ENCODE measurements around the gene BOC. TPM values are rescaled to one million over a fixed set of nuclear protein-coding genes. Genes with fewer than 3 reads are reported as not detected.

BOC gene
- total RNA-seq, 1 donor from 2014 or later = 0.33 TPM

DNA sequence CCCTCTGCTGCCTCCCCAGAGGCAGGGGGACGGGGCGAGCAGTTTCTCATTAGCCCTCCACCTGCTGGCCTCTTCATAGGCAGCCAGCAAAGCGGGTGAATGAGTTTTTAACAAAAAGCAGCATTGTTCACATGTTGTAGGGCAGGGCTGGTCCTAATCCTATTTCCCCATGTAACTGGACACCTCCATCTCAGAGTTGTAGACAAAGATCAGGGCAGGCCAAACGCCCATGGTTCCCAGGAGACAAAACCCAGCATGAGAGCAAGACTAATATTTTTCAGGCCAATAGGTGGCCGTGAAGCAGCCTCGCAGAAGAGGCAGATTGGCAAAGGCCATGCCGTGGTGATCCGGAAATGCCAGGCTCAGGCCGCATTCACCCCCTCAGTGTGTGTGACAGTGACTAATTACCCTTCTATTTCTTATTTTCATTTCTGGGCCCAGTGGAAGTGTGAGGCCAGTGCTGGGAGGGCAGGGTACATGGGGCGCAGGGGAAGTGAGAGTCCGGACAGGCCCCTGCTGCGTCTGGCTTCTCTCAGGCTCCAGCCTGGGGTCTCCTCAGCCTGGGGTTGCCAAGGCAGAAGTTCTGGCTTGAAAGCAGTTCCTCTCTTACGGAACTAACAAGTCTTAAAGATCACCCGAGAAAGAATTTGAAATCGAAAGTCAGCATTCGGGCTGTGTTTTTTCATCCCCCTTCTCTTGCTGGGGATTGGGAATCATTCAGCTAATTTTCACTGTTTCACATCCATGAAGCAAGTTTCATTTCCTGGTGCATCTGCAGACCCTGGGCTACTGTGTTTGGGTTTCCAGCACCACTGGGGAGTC, 64.8 kb downstream of the BOC start:
- ATAC-seq (ENCODE audit: low read depth) (peak; percentile 79), DNase-seq (peak; percentile 32)
- peak overlapping the region; percentile 83 for H3K27ac Mint-ChIP-seq
- no peaks in the 10 kb centered on the region for H3K36me3 Mint-ChIP-seq (ENCODE audit: low read depth)
- ChIA-PET CTCF (interaction anchor here (1.3 to 2.7 kb wide), 2 partner anchors 12 to 541 kb away, joined by 3 to 17 read pairs; no protein-coding TSS in a partner anchor), POLR2A (no interaction called here)
- peak overlapping the region; percentile 83 for H3K4me3 Mint-ChIP-seq
- H3K9me3 Mint-ChIP-seq = no peaks in the 10 kb centered on the region
- TF ChIP-seq, protein P1, sequence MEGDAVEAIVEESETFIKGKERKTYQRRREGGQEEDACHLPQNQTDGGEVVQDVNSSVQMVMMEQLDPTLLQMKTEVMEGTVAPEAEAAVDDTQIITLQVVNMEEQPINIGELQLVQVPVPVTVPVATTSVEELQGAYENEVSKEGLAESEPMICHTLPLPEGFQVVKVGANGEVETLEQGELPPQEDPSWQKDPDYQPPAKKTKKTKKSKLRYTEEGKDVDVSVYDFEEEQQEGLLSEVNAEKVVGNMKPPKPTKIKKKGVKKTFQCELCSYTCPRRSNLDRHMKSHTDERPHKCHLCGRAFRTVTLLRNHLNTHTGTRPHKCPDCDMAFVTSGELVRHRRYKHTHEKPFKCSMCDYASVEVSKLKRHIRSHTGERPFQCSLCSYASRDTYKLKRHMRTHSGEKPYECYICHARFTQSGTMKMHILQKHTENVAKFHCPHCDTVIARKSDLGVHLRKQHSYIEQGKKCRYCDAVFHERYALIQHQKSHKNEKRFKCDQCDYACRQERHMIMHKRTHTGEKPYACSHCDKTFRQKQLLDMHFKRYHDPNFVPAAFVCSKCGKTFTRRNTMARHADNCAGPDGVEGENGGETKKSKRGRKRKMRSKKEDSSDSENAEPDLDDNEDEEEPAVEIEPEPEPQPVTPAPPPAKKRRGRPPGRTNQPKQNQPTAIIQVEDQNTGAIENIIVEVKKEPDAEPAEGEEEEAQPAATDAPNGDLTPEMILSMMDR (IDR thresholded peaks at IDR 0.05) = no peak
- intact Hi-C loops (cut with micrococcal nuclease) = no loop called here
- peaks cover 32% of the 10 kb centered on the region for H3K4me1 Mint-ChIP-seq
- H3K27me3 Mint-ChIP-seq = no peaks in the 10 kb centered on the region

DNA sequence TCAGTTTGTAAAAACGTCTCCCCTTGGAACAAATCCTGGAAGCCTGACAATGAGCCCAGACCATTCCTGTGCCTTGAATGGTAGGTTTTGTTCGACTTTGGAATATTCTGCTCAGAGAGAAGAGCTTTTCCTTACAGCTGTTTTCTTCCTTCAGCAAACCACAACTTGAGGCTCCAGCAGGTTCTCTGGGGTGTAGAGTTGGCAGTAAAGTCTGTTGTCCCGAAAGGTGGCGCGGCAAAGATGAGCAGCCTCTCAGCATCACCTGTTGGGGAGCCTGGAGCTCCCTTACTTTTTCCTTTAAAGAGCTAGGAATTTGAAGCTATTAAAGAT, 65.4 kb downstream of the BOC start:
- H3K4me1 Mint-ChIP-seq = peaks cover 32% of the 10 kb centered on the region
- H3K27me3 Mint-ChIP-seq = no peaks in the 10 kb centered on the region
- H3K36me3 Mint-ChIP-seq (ENCODE audit: low read depth) = no peaks in the 10 kb centered on the region
- TF ChIP-seq, protein P1 (IDR thresholded peaks at IDR 0.05) = no peak
- peak overlapping the region; percentile 83 for H3K27ac Mint-ChIP-seq
- no peaks in the 10 kb centered on the region for H3K9me3 Mint-ChIP-seq
- intact Hi-C loops (cut with micrococcal nuclease) = no loop called here
- ATAC-seq (ENCODE audit: low read depth) (no peak), DNase-seq (no peak)
- peak overlapping the region; percentile 83 for H3K4me3 Mint-ChIP-seq
- ChIA-PET POLR2A (no interaction called here), CTCF (interaction anchor here (1.3 to 2.7 kb wide), 2 partner anchors 12 to 542 kb away, joined by 3 to 17 read pairs; no protein-coding TSS in a partner anchor)

DNA sequence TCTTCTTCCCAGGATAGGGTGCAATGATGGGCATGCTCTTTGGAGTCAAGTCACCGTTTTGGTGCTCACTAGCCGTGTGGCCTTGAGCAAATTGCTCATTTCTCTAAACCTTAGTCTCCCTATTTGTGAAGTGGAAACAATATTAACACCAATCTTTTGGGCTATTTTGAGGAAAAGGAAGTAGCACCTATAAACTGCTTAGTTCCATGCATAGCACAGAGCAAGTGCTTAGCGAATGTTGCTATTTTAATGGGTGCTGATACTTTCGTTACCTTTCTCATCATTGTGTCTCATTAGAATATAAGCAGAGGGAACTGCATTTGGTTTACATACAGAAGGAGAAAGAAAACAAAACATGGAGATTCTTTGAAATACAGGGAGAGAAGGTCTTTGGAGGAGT, 66.1 kb downstream of the BOC start:
- intact Hi-C loops (cut with micrococcal nuclease) = no loop called here
- ATAC-seq (ENCODE audit: low read depth) (peak; percentile 18), DNase-seq (no peak)
- ChIA-PET CTCF (interaction anchor here (1.3 to 2.7 kb wide), 2 partner anchors 11 to 543 kb away, joined by 3 to 17 read pairs; no protein-coding TSS in a partner anchor), POLR2A (no interaction called here)
- H3K36me3 Mint-ChIP-seq (ENCODE audit: low read depth) = no peaks in the 10 kb centered on the region
- H3K4me1 Mint-ChIP-seq = peaks cover 32% of the 10 kb centered on the region
- no peaks in the 10 kb centered on the region for H3K27me3 Mint-ChIP-seq
- no peaks in the 10 kb centered on the region for H3K9me3 Mint-ChIP-seq
- TF ChIP-seq, protein P1 (IDR thresholded peaks at IDR 0.05) = no peak
- H3K4me3 Mint-ChIP-seq = no peak overlapping the region
- H3K27ac Mint-ChIP-seq = peak overlapping the region; percentile 22

DNA sequence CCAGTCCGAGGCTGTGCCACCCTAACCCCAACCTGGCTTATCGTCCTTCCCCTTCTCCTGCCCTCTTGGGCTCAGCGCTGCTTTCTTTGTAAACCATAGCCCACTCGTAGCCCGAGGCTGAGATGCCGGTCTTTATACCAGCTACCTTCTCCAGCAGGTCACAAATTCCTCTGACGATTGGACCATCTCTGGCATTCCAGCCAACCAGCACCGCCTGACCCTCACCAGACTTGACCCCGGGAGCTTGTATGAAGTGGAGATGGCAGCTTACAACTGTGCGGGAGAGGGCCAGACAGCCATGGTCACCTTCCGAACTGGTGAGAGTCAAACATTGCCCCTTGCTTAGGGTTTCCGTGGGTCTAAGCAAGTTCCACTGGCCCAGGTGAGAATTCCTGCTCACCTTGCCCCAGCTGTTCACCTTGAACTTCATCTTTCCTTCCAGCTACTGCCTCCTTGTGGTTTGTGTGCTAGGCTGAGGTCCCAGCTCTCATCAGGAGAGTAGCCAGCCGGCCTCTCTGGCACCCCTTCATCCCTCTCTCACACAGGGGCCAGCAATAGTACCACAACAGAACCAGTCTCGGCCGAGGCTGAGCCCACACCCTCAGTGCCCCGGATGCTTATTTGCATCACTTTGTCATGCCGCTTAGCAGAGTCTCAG, 66.7 kb downstream of the BOC start:
- intact Hi-C loops (cut with micrococcal nuclease) = no loop called here
- ATAC-seq (ENCODE audit: low read depth) (no peak), DNase-seq (no peak)
- peak overlapping the region; percentile 3 for H3K4me3 Mint-ChIP-seq
- no peaks in the 10 kb centered on the region for H3K36me3 Mint-ChIP-seq (ENCODE audit: low read depth)
- H3K27ac Mint-ChIP-seq = peak overlapping the region; percentile 51
- peaks cover 32% of the 10 kb centered on the region for H3K4me1 Mint-ChIP-seq
- H3K9me3 Mint-ChIP-seq = no peaks in the 10 kb centered on the region
- H3K27me3 Mint-ChIP-seq = no peaks in the 10 kb centered on the region
- POLR2A ChIA-PET = interaction anchor here (0.6 kb wide), 1 partner anchor 192 kb away, joined by 4 read pairs; no protein-coding TSS in a partner anchor
- CTCF ChIA-PET = interaction anchor here (2.7 kb wide), 1 partner anchor 10 kb away, joined by 17 read pairs; no protein-coding TSS in a partner anchor
- TF ChIP-seq, protein P1 (IDR thresholded peaks at IDR 0.05) = no peak

DNA sequence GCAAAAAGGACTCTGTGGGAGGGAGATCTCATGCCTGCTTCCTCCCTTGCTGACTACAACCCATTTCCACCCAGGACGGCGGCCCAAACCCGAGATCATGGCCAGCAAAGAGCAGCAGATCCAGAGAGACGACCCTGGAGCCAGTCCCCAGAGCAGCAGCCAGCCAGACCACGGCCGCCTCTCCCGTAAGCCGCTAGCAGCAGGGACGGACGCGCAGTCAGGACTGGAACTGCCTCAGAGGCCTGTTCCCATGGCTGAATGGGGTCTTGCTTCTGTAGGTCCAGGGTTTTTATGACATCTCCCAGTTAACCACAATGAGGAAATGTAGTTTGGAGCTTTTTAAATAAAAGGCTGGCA, 67.2 kb downstream of the BOC start:
- Mint-ChIP-seq H3K4me1 (peaks cover 32% of the 10 kb centered on the region), H3K36me3 (ENCODE audit: low read depth) (no peaks in the 10 kb centered on the region), H3K9me3 (no peaks in the 10 kb centered on the region), H3K27me3 (no peaks in the 10 kb centered on the region), H3K4me3 (peak overlapping the region; percentile 3), H3K27ac (peak overlapping the region; percentile 51)
- ATAC-seq (ENCODE audit: low read depth) (no peak), DNase-seq (no peak)
- ChIA-PET CTCF (interaction anchor here (2.7 kb wide), 1 partner anchor 10 kb away, joined by 17 read pairs; no protein-coding TSS in a partner anchor), POLR2A (interaction anchor here (0.6 kb wide), 1 partner anchor 192 kb away, joined by 4 read pairs; no protein-coding TSS in a partner anchor)
- intact Hi-C loops (cut with micrococcal nuclease) = no loop called here
- TF ChIP-seq, protein P1 (IDR thresholded peaks at IDR 0.05) = no peak

Measured in activated B cell treated with CpG ODN at 0.5 μM for 24 hours (primary cell).